ENCODE data around the gene SNCG. TPM values are rescaled to one million over a fixed set of nuclear protein-coding genes. Genes with fewer than 3 reads are reported as not detected.
"Not testable (repeated sequence)": the region's sequence is repeated elsewhere in the genome, so short reads cannot be mapped to it uniquely, and the experiment has no call there.

The SNCG gene
- total RNA-seq, 1 experiment from 2014 or later = 5.5 TPM

GRCh38 chr10:86946213-86947155, 11.9 kb upstream of the SNCG start:
- TF ChIP-seq CTCF (conservative IDR thresholded peaks at IDR 0.05) = no peak
- Histone ChIP-seq H4K20me1 (ENCODE audit: control insufficient read depth, insufficient read depth, insufficient read length) (no peaks in the 10 kb centered on the region), H3K18ac (ENCODE audit: insufficient read length, low read depth, low read length) (no peak overlapping the region), H3K14ac (ENCODE audit: insufficient read depth, low read length) (no peak overlapping the region), H3K27me3 (ENCODE audit: insufficient read depth, low read length) (no peaks in the 10 kb centered on the region), H3K23me2 (ENCODE audit: insufficient read length, low read depth, low read length, poor library complexity, severe bottlenecking) (no peaks in the 10 kb centered on the region), H3K23ac (ENCODE audit: insufficient read length, low read depth, low read length) (no peak overlapping the region), H3K27ac (ENCODE audit: insufficient read length, low read depth, low read length) (no peak overlapping the region), H3K4me1 (ENCODE audit: insufficient read depth, low read length) (peaks cover 3% of the 10 kb centered on the region; the same call in 1 of the 2 replicates), H2BK120ac (ENCODE audit: low read depth, low read length, poor library complexity, severe bottlenecking) (no peak overlapping the region), H3K4ac (ENCODE audit: low read depth, low read length) (no peak overlapping the region), H2BK15ac (ENCODE audit: low read depth, low read length) (no peak overlapping the region), H3K4me2 (ENCODE audit: insufficient read depth, insufficient read length, low read length) (no peak overlapping the region), H3T11ph (ENCODE audit: low read length) (no peak overlapping the region), H2BK5ac (ENCODE audit: insufficient read length, low read length) (no peak overlapping the region), H3K56ac (ENCODE audit: insufficient read length, low read depth, low read length) (no peak overlapping the region), H4K91ac (ENCODE audit: insufficient read length, low read depth, low read length) (no peak overlapping the region), H2AK5ac (ENCODE audit: insufficient read length, low read length) (no peak overlapping the region), H4K8ac (replicated peaks; ENCODE audit: insufficient read length, low read depth, low read length) (no peak overlapping the region), H2BK12ac (ENCODE audit: insufficient read length, low read depth, low read length) (no peak overlapping the region), H2BK20ac (ENCODE audit: low read depth, low read length, poor library complexity, severe bottlenecking) (no peak overlapping the region), H2AFZ (ENCODE audit: low read length) (no peak overlapping the region), H3K79me1 (ENCODE audit: insufficient read depth, low read depth, low read length, poor library complexity, severe bottlenecking) (no peaks in the 10 kb centered on the region), H3K9ac (ENCODE audit: extremely low read depth, insufficient read length, low read length) (no peak overlapping the region), H3K79me2 (ENCODE audit: insufficient read depth, low read length) (no peaks in the 10 kb centered on the region), H3K9me3 (ENCODE audit: control insufficient read depth, low read depth, low read length) (no peaks in the 10 kb centered on the region), H4K5ac (ENCODE audit: insufficient read length, low read depth, low read length) (no peak overlapping the region)
- Mint-ChIP-seq H3K9me3 (peaks cover 3 to 8% of the 10 kb centered on the region in 2 experiments; a peak in 4 of 5 replicates), H3K4me3 (no peak overlapping the region), H3K4me1 (peaks cover 18 to 24% of the 10 kb centered on the region in 2 experiments), H3K36me3 (ENCODE audit: insufficient read depth in 1 of 3, low read depth in 3 of 3) (peaks cover 0 to 5% (median 2%) of the 10 kb centered on the region in 3 experiments; a peak in 4 of 7 replicates), H3K27me3 (ENCODE audit: low read depth) (peaks cover 5% of the 10 kb centered on the region), H3K27ac (peak overlapping the region in 1 of 3 experiments; percentile 3; a peak in 2 of 7 replicates)
- WGBS (ENCODE audit: extremely low coverage, insufficient read length, low lambda C conversion rate) = no CpG with 5 or more reads among the region's 13 CpGs
- DNase-seq = peak; percentile 22

- not testable (repeated sequence) for H2AFZ ChIP-seq (ENCODE audit: low read length)
- WGBS (ENCODE audit: extremely low coverage, insufficient read length, low lambda C conversion rate) = no CpG with 5 or more reads among the region's 4 CpGs
- peaks cover 13 to 18% (median 14%) of the 10 kb centered on the region in 3 experiments for H3K36me3 Mint-ChIP-seq (ENCODE audit: insufficient read depth in 1 of 3, low read depth in 3 of 3)
Measured at GRCh38 chr10:86947806-86948205, 10.6 kb upstream of the SNCG start.

More at GRCh38 chr10:86947806-86948205, 10.6 kb upstream of the SNCG start:
- H4K5ac ChIP-seq (ENCODE audit: insufficient read length, low read depth, low read length); H2BK15ac ChIP-seq (ENCODE audit: low read depth, low read length); H3K4me1 ChIP-seq (ENCODE audit: insufficient read depth, low read length); H3K4me2 ChIP-seq (ENCODE audit: insufficient read depth, insufficient read length, low read length); H3K14ac ChIP-seq (ENCODE audit: insufficient read depth, low read length); H4K8ac ChIP-seq (replicated peaks; ENCODE audit: insufficient read length, low read depth, low read length); H2BK12ac ChIP-seq (ENCODE audit: insufficient read length, low read depth, low read length); H3K56ac ChIP-seq (ENCODE audit: insufficient read length, low read depth, low read length); H3K27me3 ChIP-seq (ENCODE audit: insufficient read depth, low read length); H2BK120ac ChIP-seq (ENCODE audit: low read depth, low read length, poor library complexity, severe bottlenecking); H3K27ac ChIP-seq (ENCODE audit: insufficient read length, low read depth, low read length); H3K9me3 ChIP-seq (ENCODE audit: control insufficient read depth, low read depth, low read length); H3K27me3 Mint-ChIP-seq (ENCODE audit: low read depth); H2AK5ac ChIP-seq (ENCODE audit: insufficient read length, low read length); H3K79me1 ChIP-seq (ENCODE audit: insufficient read depth, low read depth, low read length, poor library complexity, severe bottlenecking); H3K18ac ChIP-seq (ENCODE audit: insufficient read length, low read depth, low read length); H4K91ac ChIP-seq (ENCODE audit: insufficient read length, low read depth, low read length); H4K20me1 ChIP-seq (ENCODE audit: control insufficient read depth, insufficient read depth, insufficient read length); H3K23me2 ChIP-seq (ENCODE audit: insufficient read length, low read depth, low read length, poor library complexity, severe bottlenecking); DNase-seq; H3K79me2 ChIP-seq (ENCODE audit: insufficient read depth, low read length); H2BK20ac ChIP-seq (ENCODE audit: low read depth, low read length, poor library complexity, severe bottlenecking); H3K23ac ChIP-seq (ENCODE audit: insufficient read length, low read depth, low read length); H3K9ac ChIP-seq (ENCODE audit: extremely low read depth, insufficient read length, low read length); H3T11ph ChIP-seq (ENCODE audit: low read length); H3K4me3 Mint-ChIP-seq; H2BK5ac ChIP-seq (ENCODE audit: insufficient read length, low read length); H3K4ac ChIP-seq (ENCODE audit: low read depth, low read length): not testable (repeated sequence)
- H3K27ac Mint-ChIP-seq = peak overlapping the region in 1 of 3 experiments; percentile 70; a peak in 1 of 7 replicates
- peaks cover 18 to 24% of the 10 kb centered on the region in 2 experiments for H3K4me1 Mint-ChIP-seq
- H3K9me3 Mint-ChIP-seq = peaks cover 15 to 21% of the 10 kb centered on the region in 2 experiments
